Measurements from ENCODE around the gene PDP2.

Gene PDP2

DNA sequence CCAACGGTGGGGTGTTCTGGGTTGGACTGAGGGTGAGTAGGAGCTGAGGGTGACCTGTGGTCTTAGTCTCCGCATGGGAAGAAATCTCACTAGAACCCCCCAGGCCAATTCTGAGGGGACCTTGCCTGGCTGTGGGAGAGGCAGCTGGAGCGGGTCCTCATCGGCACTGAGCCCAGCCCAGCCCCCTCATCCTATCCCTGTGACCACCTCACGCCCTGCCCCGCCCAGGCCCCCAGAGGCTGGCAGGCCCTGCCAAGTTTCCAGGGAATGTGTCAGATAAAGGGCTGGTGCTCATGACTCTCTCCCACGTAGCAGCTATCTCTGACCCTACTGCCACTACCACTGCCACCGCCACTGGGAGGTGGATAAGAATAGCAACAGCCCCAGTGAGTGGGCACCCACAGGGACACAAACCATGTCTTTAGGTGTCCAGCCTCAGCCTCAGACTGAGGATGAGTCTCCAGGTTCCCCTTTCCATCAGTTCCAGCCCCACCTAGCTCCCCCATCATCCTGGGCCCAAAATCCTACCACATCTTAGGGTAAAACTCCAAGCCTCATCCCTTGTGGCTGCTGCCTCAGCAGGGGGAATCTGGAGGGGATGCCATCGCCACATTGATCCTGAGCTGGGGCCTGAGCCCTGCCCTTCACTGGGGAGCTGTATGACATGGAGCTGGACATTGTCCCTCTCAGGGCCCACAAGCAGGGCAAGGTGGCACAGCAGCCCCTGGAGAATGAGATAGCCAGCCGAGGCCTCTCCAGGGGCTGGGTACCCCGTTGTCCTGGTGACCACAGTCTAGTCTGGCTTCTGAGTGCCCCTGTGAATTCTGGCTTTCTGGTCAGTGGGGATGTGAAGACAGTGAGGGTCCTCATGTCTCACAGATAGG lies 23.5 kb downstream of the PDP2 start:
- no peak for DNase-seq (ENCODE audit: low read depth)

DNA sequence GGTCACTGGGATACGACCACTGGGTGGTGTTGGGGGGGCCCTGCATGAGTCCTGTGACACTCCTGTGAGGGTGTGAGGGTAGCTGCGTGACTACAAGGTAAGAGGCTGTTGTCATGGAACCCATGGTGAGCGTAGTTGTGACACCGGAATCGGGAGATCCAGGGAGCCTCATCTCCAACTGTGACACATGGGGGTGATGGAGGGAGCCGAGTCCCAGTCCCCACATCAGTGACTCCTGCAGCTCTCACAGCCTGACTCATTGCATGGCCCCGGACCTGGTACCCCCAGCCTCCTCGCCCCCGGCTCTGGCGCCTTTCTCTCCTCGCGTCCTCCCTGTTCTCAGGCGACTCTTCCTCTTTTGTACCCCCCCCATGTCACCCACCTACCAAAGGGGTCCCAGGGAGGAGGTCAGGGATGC lies 24.1 kb downstream of the PDP2 start:
- DNase-seq (ENCODE audit: low read depth) = no peak

DNA sequence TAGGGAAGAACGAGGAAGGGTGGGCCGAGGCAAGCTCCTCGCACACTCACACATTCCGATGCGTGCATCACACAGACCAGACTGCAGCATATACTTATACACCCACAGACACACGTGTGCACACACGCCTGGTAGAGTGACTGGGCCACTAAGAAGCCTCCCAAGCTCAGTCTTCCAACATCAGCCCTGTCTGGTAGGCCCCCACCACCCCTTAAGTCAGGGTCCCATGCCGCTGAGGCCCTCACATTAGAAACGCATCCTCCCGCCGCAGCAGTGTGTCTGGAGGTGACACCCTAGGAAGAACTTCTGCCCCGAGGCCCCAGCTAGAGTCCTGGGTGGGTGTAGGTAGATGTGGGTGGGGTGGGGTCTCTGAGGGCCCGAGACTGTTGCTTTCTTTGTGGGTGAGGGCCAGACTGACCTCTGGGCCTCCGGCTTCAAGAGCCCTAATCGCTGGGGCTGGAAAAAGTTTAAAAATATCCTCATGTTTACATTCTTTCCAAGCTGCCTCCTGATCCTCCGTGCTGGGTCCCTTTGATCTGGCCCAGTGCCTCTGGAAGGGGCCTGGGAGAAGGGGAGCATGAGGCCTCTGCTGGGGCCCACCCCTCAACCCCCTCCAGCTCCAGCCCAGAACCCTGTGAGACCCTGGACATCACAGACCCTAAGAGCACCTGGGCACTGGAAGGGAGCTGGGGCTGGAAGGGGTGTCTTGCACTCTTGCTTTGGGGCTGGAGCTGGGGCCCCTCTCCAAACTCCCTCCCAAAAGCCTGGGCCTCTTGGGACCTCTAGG lies 24.7 kb downstream of the PDP2 start:
- no peak for DNase-seq (ENCODE audit: low read depth)

DNA sequence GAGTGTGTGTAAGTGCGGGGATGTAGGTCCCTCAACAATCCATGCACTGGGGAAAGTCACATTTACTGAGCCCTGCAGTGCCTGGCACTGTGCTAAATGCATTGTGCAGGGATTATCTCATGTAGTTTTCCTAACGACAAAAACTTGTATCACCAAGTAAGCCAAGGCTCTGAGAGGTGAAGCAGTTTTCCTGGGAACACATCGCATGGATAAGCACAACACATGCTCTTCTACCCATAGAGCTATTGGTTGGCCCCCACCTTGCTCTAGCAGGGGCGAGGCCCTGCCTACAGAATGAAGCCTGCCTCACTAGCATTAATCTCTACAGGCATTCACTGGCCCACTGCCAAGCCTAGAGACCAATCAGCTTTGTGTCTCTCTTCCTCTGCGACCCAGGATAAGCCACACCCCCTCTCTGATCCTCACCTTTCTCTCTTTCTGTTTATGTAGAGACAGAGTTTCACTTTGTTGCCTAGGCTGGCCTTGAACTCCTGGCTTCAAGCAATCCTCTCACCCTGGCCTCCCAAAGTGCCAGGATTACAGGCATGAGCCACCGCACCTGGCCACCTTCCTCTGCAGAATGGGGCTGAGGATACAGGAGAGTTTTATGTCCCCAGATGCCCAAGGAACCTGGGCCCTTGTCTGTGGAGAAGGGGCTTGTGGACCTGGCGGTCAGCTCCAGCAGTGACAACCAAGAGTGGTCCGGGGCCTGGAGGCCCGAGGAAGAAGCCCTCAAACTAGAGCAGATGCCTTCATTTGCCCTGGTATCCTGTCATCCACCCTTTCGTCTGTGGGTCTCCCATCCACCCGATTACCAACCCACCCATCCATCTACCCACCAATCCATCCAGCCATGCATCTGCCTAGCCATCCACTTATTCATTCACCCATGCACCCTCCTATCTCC lies 25.6 kb downstream of the PDP2 start:
- no peak for DNase-seq (ENCODE audit: low read depth)

DNA sequence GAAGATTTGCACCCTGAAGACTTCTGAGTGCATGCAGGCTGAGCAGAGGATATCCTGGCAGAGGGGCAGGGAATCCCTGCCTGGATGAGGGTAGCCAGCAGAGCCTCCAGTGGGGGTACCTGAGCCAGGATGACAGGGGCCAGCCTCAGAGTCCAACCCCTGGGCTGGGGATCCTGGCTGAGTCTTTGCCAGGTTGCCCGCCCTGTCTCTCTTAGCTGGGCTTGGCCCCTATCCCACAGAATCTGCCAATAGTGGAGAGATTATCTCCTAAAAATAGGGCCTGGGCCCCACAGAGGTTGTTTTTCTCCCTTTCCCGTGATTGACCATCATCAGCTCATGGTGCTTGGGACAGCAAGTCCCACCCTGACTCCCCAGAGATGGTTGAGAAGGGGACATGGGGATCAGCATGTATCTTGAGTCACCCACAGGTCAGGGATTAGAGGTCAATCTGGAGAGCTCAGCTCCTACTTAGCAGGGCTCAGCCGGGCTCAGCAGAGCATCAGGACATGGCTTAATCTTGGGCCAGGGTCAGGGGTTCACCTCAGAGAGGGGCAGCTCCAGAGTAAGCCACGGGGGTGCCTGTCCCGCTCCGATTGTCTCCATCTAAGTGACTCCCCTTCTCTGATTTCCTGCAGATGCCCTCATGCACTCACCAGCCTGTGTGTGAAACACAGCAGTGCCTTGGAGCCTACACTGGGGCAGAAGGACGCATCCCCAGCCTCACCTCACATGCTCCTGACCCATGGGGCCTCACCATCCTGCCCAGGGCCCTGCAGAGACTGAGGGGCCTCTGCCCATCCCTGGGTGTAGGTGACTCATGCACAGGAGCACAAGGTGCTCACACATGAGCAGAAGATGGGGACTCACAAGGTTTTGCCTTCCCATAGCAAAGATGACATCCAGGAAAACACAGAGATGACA lies 26.9 kb downstream of the PDP2 start:
- no peak for DNase-seq (ENCODE audit: low read depth)

DNA sequence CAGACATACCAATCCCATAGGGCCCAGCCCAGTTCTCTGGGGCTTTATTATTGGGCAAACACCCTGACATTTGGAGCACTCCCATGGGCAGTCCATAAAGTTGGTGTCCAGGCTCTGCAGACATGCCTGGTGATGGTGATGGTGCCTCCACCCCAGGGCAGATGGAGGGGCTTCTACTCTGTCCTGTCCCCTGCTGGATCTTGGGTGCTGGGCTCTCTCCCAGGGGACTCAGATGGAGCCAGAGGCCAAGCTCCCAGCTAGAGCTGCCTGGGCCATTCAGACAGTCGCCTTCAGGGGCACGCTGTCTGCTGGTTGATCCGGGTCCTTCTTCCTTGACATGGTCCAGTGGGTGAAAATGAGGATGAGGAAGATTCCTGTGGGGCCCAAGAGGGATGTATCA lies 27.8 kb downstream of the PDP2 start:
- no peak for DNase-seq (ENCODE audit: low read depth)

DNA sequence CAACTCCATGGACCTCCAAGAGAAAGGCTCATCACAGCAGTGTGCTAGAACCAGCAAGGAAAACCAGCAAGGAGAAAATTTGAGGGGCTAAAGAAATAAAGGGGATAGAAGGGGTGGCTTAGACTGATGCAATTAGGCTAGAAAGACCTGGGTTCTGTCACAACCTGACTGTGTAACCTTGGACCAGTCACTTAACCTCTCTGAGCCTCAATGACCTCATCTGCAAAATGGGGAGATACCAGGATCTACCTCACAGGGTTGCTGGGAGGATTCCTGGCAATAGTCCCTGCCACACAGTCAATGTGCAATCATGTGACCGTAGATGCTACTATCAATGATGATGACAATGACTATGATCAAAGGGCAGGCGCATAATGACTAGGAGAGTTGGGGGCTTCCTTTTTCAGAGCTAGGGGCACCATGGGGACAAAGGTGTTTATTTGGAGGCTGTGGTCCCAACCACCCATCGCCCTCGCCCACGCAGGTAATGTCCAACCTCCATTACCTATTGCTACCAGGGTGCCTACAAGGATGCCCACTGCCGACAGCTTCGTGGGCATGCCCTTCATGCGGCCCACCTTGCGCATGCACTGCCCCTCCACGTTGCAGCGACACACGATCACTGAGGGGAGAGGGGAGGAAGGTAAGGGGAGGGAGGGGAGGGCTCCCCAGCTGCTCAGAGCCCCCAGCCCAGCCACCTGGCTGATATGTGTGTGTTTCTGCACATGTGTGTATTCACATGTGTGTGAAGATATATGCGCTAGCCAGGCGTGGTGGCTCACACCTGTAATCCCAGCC lies 28.6 kb downstream of the PDP2 start:
- DNase-seq (ENCODE audit: low read depth) = no peak

DNA sequence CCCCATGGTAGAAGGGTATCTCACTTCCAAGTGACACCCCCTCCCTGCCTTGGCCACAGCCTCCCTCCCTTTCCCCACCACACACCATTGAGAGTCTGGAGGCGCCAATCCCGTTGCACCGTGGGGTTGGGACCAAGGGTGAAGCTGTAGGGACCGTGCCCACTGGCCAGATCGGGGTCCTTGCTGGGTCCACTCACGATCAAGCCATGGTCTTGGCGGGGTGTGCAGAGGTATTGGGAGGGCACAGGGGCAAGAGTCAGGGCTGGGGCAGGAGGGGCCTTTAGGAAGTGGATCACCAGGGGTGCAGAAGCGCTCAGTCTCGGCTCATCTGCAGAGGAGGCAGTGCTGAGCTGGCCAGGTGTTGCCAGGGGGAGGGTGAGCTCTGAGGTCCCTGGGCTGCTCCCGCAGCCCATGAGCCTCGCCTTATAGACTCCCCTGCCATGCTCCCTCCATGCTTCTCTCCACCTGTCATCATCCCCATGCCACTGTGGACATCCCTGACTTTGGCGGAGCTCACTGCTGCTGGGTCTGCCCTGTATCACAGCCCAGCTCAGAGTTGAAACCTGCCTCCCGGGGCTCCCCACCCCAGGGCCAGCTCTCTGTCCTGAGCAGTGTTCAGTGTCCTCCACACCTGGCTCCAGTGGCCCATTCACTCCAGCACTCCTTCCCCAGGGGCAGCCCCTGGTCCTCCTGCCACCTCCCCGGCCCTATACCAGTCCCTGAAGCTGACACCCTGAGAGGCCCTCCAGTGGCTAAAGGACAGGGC lies 30.0 kb downstream of the PDP2 start:
- no peak for DNase-seq (ENCODE audit: low read depth)

DNA sequence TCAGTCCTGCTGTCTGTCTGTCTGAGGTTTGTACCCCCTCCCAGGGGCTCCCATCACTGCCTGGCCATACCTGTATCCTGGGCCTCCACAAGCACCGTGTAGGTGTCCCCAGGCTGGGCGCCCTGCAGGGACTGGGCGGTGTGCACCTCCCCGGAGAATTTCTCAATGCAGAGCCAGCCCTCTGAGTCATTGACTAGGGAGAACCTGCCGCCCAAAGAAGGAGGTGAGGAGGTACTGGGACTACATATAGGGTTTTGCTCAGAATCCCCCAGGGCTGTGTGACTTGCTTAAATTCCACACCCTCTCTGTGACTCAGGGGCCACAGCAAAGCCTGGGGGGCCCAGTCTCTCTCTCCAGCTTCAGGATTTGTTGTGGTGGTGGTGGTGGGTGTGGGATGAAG lies 30.8 kb downstream of the PDP2 start:
- DNase-seq (ENCODE audit: low read depth) = no peak

DNA sequence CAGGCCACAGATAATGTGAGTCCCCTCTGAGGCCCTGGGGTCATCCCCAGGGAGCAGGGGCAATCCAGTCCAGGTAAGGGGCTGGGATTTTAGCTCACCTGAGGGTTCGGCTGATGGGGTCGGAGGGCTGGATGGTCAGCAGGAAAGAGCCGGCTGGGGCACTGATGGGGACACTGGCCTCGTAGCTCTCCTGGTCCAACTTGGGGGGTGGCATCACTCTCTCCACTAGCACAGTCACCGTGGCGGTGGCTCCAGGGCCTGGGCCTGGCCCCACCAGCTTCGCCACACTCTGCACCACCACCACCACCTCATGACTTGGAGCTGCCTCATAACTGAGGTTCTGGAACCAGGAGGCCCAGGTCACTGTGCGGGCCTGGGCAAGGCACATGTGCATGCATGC lies 31.5 kb downstream of the PDP2 start:
- DNase-seq (ENCODE audit: low read depth) = no peak

DNA sequence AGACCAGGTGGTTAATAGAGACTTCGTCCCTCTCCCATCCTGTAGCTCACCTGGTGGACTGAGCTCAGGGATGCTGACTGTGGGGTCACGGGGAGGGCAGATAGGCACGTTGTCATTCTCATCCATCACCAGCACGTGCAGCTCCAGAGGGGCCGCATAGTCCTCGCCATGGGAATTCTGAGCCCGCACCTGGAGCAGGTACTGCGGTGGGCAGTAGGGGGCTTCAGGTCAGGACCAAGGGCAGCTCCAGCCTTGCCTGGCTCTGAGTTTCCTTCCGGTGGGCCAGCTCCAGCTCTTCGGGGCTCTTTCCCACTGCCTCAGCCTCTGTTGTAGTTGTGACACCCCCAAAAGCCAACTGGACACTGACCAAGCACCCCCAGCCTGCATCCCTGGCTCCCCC lies 32.8 kb downstream of the PDP2 start:
- DNase-seq (ENCODE audit: low read depth) = no peak

DNA sequence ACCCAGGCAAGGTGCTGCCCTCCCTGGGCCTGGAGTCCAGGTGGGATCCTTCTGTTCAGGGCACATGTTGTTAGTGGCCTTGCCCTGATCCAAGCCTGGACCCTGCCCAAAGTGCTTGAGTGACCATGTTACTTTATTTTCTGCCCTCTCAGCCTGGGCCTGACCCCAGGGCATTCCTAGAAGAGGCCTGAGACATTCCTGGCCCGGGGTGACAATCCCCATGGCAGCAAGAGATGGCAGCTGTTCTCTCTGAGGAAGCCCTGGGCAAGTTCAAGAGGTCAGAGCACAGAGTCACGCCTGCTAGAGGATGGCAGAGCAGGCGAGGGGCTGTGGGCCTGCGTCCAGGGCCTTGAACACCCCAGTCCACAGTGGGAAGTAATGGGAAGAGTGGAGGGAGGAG lies 33.4 kb downstream of the PDP2 start:
- DNase-seq (ENCODE audit: low read depth) = no peak

DNA sequence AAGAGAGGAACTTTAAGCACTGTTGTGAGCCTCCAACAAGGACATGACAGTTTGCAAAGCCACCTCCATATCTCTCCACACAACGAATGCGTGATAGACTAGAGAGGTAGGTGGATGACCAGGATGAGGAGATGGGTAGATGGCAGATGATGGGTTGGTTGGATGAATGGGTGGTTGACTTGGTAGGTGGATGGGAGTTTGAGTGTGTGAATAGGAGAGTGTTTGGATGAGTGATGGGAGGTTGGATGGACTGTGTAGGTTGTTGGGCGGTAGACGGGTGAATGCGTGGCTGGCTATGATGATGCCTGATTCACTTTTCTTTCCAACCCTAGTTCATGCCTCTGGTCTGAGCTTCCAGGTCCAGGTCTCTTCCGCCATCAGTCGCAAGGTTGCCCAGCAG lies 34.2 kb downstream of the PDP2 start:
- no peak for DNase-seq (ENCODE audit: low read depth)

DNA sequence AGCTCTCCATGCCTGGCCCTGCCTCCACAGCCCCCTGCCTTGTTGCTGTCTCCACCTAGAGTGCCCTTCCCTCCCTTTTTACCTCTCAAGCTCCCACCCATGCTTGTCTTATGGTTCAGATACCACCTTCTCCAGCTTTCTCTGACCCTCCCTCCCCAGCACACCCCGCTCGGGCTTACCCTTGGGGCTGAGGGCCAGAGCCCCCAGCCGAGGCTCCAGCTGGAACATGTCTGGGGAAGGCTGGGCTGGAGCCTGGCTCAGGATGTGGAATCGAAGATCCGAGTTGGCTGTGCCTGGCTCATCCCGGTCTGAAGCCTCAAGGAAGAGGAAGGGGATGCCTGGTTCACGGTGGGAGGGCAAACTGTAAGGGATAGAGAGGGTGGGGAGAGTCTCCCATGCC lies 34.7 kb downstream of the PDP2 start:
- no peak for DNase-seq (ENCODE audit: low read depth)

DNA sequence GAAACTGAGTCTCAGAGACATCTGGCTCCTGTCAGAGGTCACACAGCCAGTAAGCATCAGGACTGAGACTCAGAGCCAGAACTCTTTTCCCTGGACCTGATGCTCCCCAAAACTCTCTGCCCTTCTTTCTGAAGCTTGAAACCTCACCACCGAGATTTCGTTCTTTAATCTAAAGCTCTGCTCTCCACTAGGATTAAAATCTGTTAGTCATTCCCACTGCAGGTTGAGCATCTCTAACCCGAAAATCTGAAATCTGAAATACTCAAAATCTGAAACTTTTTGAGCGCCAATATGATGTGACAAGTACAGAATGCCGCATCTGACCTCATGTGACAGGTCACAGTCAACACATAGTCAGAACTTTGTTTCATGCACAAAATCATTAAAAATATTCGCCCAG lies 36.2 kb downstream of the PDP2 start:
- DNase-seq (ENCODE audit: low read depth) = no peak

DNA sequence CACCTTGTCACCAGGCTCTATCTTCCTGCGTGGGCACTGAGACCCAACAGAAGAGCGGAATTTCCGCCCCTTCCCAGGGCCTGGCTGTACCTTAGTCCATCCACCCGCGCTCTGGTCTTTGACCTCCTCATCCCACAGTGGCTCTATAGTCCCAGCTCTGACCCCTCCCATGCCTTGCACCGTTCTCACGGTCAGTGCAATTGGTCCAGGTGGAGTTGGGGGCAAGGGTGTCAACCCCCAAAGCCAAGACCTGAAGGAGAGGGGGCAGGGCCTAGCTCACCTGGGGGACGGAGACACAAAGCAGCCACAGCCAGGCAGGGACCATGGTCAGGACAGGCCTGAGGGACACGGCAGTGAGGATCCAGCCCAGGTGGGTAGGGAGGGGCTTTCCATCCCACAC lies 37.4 kb downstream of the PDP2 start:
- no peak for DNase-seq (ENCODE audit: low read depth)

DNA sequence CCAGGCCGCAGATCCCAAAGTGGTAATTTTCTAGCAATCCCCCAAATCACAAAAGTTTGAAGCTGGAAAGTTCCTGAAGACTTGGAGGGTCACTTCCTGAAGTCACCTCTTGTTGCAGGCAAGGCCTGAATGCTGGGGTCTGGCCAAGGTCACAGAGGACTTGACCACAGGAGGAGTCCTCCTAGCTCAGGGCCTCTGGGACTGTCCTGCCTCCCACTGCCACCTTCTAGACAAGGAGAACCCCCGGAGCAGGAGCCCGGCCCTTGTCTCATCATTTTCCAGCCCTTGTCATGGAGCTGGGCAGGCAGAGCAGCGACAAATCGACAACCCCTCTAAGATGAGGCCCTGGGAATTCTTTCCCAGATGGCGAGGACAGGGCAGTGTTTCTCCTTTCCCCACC lies 38.0 kb downstream of the PDP2 start:
- no peak for DNase-seq (ENCODE audit: low read depth)

DNA sequence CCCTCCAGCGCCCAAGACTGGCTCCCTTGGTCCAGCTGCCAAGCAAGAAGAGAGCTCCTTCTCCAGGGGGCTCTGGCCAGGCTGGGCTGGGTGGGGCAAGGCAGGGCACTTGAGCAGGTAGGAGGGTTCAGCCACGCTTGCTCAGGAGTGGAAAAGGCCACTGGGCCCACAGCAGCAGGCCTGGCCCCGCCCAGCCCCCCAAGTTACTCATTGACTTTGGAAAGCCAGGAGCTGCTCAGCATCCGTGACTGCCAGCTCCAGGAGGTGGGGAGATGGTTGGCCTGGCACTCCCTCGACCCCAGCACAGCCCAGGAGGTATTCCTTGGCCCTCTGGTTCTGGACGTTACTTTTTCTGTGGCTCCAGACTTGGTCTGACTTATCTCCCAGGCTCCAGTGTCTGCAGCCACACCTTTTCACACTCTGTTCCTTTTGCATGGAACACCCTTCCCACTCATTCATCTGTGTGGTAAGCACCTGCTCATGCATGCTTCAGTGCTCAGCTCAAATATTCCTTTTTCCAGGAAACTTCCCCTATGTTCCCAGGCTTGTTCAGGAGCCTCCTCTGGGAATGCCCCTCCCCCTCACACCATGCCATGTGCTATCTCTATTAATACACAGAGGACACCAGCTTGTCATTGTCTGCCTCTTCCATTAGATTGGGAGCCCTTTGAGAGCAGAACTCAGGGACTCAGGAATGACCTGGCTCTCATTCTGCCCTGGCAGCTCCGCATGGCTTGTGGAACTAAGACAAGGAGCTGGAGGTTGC lies 38.7 kb downstream of the PDP2 start, which contains the start of gene CDH16:
Gene CDH16, minus strand, starts transcription at position 83 of the 766 bp plus-strand sequence. CDS start 820 bp downstream, outside the sequence.
- no peak for DNase-seq (ENCODE audit: low read depth)
